ENCODE results near the gene SLC25A10.
A peak's percentile ranks its signal among the peaks of the same experiment; 100 is the strongest.

Gene SLC25A10

GRCh38 chr17:81702934-81703746 is 8.9 kb upstream of the SLC25A10 start, which contains the start of gene MRPL12 (continued):
- TF ChIP-seq ZNF19 (tag by site-specific recombination; IDR thresholded peaks at IDR 0.05; ENCODE audit: low read depth) (no peak), ZFP37 (tag by site-specific recombination; IDR thresholded peaks at IDR 0.05) (0 out of 2 replicates have a peak, but pooled peaks have one; percentile 20), ZNF629 (tag by site-specific recombination; IDR thresholded peaks at IDR 0.05) (peak; percentile 84), ZNF341 (tag by site-specific recombination; IDR thresholded peaks at IDR 0.05; ENCODE audit: low read depth) (no peak), ZNF473 (tag by site-specific recombination; IDR thresholded peaks at IDR 0.05) (no peak), ZNF324 (tag by site-specific recombination; IDR thresholded peaks at IDR 0.05) (peak; percentile 91), KLF10 (tag by site-specific recombination; IDR thresholded peaks at IDR 0.05) (peak; percentile 32; the same call in 1 of the 2 replicates), RBAK (tag by site-specific recombination; IDR thresholded peaks at IDR 0.05) (no peak), ZNF433 (tag by site-specific recombination; IDR thresholded peaks at IDR 0.05; ENCODE audit: low read depth) (no peak), ZNF561 (tag by site-specific recombination; IDR thresholded peaks at IDR 0.05; ENCODE audit: borderline replicate concordance) (peak; percentile 41; the same call in 1 of the 2 replicates), YY2 (tag by site-specific recombination; IDR thresholded peaks at IDR 0.05) (peak; percentile 81), ZNF544 (tag by site-specific recombination; IDR thresholded peaks at IDR 0.05) (no peak), ZNF133 (tag by site-specific recombination; IDR thresholded peaks at IDR 0.05) (no peak), ZBTB6 (tag by site-specific recombination; IDR thresholded peaks at IDR 0.05) (no peak), ZSCAN30 (tag by site-specific recombination; IDR thresholded peaks at IDR 0.05) (peak; percentile 83; the same call in 1 of the 2 replicates), REST (tag by site-specific recombination; IDR thresholded peaks at IDR 0.05) (no peak), PATZ1 (tag by site-specific recombination; IDR thresholded peaks at IDR 0.05) (peak; percentile 74), ZNF596 (tag by site-specific recombination; IDR thresholded peaks at IDR 0.05) (peak; percentile 50; the same call in 1 of the 2 replicates), KLF1 (tag by site-specific recombination; IDR thresholded peaks at IDR 0.05) (no peak; the same call in 1 of the 2 replicates), ZNF148 (tag by site-specific recombination; IDR thresholded peaks at IDR 0.05; ENCODE audit: borderline replicate concordance) (peak; percentile 75; the same call in 1 of the 2 replicates), SP3 (tag by site-specific recombination; IDR thresholded peaks at IDR 0.05) (peak; percentile 77)
- TF ChIP-seq, protein P1, sequence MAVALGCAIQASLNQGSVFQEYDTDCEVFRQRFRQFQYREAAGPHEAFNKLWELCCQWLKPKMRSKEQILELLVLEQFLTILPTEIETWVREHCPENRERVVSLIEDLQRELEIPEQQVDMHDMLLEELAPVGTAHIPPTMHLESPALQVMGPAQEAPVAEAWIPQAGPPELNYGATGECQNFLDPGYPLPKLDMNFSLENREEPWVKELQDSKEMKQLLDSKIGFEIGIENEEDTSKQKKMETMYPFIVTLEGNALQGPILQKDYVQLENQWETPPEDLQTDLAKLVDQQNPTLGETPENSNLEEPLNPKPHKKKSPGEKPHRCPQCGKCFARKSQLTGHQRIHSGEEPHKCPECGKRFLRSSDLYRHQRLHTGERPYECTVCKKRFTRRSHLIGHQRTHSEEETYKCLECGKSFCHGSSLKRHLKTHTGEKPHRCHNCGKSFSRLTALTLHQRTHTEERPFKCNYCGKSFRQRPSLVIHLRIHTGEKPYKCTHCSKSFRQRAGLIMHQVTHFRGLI (tag by site-specific recombination; IDR thresholded peaks at IDR 0.05) = no peak
- TF ChIP-seq, protein P2, sequence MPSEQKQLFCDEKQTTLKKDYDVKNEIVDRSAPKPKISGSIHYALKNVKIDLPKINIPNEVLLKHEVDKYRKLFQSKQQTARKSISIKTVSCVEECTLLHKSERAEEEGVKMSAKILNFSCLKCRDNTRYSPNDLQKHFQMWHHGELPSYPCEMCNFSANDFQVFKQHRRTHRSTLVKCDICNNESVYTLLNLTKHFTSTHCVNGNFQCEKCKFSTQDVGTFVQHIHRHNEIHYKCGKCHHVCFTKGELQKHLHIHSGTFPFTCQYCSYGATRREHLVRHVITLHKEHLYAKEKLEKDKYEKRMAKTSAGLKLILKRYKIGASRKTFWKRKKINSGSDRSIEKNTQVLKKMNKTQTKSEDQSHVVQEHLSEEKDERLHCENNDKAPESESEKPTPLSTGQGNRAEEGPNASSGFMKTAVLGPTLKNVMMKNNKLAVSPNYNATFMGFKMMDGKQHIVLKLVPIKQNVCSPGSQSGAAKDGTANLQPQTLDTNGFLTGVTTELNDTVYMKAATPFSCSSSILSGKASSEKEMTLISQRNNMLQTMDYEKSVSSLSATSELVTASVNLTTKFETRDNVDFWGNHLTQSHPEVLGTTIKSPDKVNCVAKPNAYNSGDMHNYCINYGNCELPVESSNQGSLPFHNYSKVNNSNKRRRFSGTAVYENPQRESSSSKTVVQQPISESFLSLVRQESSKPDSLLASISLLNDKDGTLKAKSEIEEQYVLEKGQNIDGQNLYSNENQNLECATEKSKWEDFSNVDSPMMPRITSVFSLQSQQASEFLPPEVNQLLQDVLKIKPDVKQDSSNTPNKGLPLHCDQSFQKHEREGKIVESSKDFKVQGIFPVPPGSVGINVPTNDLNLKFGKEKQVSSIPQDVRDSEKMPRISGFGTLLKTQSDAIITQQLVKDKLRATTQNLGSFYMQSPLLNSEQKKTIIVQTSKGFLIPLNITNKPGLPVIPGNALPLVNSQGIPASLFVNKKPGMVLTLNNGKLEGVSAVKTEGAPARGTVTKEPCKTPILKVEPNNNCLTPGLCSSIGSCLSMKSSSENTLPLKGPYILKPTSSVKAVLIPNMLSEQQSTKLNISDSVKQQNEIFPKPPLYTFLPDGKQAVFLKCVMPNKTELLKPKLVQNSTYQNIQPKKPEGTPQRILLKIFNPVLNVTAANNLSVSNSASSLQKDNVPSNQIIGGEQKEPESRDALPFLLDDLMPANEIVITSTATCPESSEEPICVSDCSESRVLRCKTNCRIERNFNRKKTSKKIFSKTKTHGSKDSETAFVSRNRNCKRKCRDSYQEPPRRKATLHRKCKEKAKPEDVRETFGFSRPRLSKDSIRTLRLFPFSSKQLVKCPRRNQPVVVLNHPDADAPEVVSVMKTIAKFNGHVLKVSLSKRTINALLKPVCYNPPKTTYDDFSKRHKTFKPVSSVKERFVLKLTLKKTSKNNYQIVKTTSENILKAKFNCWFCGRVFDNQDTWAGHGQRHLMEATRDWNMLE (tag by site-specific recombination; conservative IDR thresholded peaks at IDR 0.05; ENCODE audit: low read depth) = 0 out of 2 replicates have a peak, but pooled peaks have one; percentile 45
